22Rv1 (cell line): ENCODE data around the gene ENPP7.

Experiments used
- ZFX ChIP-seq: fragments of 450-650 bp; IDR thresholded peaks from 2 replicates; pipeline ENCODE4 v1.6.1; 2017; ENCODE audit warnings: antibody characterized with exemption, borderline replicate concordance
- TF ChIP-seq, protein P1 (sequence below): fragments of 450-650 bp; IDR thresholded peaks from 2 replicates; pipeline ENCODE4 v1.5.1; 2017; ENCODE audit warnings: mild to moderate bottlenecking

DNA sequence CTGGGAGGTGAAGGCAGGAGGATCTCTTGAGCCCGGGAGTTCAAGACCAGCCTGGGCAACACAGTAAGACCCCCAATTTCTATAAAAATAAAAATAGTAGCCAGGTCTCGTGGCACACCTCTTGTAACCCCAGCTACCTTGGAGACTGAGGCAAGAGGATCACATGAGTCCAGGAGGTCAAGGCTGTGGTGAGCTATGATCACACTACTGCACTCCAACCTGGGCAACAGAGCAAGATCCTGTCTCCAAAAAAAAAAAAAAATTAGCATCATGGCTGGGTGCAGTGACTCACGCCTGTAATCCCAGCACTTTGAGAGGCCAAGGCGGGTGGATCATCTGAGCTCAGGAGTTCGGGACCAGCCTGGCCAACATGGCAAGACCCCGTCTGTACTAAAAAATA is 40.5 kb downstream of the ENPP7 start:
- TF ChIP-seq, protein P1, sequence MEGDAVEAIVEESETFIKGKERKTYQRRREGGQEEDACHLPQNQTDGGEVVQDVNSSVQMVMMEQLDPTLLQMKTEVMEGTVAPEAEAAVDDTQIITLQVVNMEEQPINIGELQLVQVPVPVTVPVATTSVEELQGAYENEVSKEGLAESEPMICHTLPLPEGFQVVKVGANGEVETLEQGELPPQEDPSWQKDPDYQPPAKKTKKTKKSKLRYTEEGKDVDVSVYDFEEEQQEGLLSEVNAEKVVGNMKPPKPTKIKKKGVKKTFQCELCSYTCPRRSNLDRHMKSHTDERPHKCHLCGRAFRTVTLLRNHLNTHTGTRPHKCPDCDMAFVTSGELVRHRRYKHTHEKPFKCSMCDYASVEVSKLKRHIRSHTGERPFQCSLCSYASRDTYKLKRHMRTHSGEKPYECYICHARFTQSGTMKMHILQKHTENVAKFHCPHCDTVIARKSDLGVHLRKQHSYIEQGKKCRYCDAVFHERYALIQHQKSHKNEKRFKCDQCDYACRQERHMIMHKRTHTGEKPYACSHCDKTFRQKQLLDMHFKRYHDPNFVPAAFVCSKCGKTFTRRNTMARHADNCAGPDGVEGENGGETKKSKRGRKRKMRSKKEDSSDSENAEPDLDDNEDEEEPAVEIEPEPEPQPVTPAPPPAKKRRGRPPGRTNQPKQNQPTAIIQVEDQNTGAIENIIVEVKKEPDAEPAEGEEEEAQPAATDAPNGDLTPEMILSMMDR = no peak
- no peak for TF ChIP-seq ZFX
